NB4 (cell line): ENCODE data around the gene GALNT2.

ENCODE experiments used
- DNase-seq: peaks from one replicate; pipeline ENCODE4 v3.0.0; 2010; ENCODE audit warnings: low read depth
- H3K4me3 ChIP-seq: one replicate; pipeline ENCODE4 v1.5.1; 2011; ENCODE audit warnings: mild to moderate bottlenecking, low read depth, low read length, moderate library complexity
- MYC ChIP-seq: IDR thresholded peaks from 2 replicates; pipeline ENCODE4 v1.6.1; 2011; ENCODE audit warnings: low read depth, low read length
- POLR2A ChIP-seq: IDR thresholded peaks from 2 replicates; pipeline ENCODE4 v1.6.1; 2011; ENCODE audit warnings: mild to moderate bottlenecking; ENCODE audit not compliant: insufficient read length; ENCODE audit errors: extremely low read depth
- TF ChIP-seq, protein P1 (sequence below): IDR thresholded peaks from one replicate; pipeline ENCODE4 v1.5.1; 2012; ENCODE audit warnings: low read depth, low read length
- TF ChIP-seq, protein P2 (sequence below): IDR thresholded peaks from 2 replicates; pipeline ENCODE4 v1.6.1; 2011; ENCODE audit warnings: low read depth, low read length

The GALNT2 gene

DNA sequence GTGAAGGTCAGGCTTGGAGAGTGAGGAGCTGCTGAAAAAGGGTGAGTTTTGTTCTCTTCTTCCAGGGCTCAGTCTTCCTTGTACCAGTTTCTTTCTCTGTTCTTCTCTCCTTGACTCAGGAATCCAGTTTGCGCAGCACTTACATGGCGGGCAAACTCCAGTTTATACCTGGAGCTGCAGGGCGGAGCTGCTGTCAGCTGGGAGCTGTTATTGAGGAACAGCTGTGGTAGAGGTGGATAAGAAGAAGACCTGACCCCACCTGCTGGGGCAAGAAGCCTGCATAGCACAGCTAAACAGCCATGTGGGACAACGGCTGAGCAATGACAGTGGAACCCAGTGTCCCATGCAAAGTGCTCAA is 46.2 kb downstream of the GALNT2 start:
- TF ChIP-seq, protein P1, sequence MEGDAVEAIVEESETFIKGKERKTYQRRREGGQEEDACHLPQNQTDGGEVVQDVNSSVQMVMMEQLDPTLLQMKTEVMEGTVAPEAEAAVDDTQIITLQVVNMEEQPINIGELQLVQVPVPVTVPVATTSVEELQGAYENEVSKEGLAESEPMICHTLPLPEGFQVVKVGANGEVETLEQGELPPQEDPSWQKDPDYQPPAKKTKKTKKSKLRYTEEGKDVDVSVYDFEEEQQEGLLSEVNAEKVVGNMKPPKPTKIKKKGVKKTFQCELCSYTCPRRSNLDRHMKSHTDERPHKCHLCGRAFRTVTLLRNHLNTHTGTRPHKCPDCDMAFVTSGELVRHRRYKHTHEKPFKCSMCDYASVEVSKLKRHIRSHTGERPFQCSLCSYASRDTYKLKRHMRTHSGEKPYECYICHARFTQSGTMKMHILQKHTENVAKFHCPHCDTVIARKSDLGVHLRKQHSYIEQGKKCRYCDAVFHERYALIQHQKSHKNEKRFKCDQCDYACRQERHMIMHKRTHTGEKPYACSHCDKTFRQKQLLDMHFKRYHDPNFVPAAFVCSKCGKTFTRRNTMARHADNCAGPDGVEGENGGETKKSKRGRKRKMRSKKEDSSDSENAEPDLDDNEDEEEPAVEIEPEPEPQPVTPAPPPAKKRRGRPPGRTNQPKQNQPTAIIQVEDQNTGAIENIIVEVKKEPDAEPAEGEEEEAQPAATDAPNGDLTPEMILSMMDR = no peak
- TF ChIP-seq POLR2A = no peak
- TF ChIP-seq, protein P2, sequence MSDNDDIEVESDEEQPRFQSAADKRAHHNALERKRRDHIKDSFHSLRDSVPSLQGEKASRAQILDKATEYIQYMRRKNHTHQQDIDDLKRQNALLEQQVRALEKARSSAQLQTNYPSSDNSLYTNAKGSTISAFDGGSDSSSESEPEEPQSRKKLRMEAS = no peak
- no peak for TF ChIP-seq MYC
- no peak overlapping the region for H3K4me3 ChIP-seq

DNA sequence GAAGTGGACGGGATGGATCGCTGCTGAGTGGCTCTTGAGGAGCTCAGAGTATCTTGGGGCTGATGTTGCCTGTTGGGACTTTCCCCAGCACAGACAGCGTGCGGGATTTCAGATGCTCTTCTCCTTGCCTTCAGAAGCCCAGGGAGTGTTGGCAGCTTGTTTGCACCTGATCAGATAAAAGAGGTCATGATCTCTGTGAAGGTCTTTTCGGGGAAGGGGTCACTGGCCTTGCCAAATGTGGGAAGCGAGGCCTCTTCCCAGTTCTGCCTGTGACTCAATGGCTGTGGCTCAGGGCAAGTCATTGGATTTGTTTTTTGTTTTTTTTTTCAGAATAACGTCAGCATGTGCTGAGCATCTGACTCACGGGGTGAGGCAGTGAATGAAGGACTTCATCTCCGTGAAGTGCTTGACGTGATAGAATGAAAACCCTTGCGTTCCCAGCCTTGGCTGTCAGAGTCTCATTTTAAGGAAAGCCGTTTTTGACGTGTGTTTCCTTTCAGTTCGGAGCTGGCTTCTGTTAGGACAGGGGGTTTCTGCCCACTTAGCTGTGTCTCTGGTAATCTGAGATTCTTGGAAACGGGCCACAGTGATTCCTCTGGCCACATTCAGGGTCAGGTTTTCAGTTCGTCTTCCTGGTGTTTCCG is 46.7 kb downstream of the GALNT2 start:
- TF ChIP-seq MYC = no peak
- TF ChIP-seq POLR2A = no peak
- TF ChIP-seq, protein P1 = no peak
- TF ChIP-seq, protein P2 = no peak
- no peak overlapping the region for H3K4me3 ChIP-seq
- DNase-seq = no peak

More for the DNA sequence above, 46.2 kb downstream of the GALNT2 start:
- DNase-seq = no peak

DNA sequence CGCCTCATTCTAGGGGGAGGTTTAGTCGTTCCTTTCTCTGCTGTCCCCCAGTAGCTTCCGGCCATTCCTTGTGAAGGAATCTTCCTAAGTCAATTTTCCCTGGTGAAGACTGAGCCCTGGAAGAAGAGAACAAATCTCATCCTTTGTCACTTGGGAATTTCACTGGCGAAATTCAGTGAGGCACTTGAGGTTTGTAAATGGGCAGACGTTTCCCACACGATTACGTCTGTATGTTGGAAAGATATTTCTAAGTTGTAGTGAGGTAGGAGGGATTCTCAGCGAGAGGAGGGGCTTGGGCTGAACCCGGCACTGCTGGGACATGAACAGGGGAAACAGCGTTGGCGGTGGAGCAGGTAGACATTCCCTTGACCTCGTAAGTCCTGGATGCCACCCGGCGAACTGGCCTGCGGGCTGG is 47.2 kb downstream of the GALNT2 start:
- TF ChIP-seq MYC (no peak), POLR2A (no peak)
- TF ChIP-seq, protein P2 = no peak
- TF ChIP-seq, protein P1 = no peak
- no peak for DNase-seq
- H3K4me3 ChIP-seq = no peak overlapping the region

DNA sequence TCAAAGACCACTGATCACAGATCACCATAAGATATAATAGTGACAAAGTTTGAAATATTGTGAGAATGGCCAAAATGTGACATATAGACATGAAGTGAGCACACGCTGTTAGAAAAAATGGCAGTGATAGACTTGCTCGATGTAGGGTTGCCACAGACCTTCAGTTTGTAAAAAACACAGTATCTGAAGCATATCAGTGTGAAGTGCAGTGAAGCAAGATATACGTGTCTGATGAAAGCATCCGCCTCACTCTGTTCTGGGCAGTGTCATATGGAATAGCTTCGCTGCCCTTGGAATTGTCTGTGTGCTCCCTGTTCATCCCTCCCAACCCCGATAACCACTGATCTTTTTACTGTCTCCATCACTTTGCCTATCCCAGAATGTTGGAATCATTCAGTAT is 50.7 kb downstream of the GALNT2 start:
- no peak overlapping the region for H3K4me3 ChIP-seq
- TF ChIP-seq MYC (no peak), POLR2A (no peak)
- TF ChIP-seq, protein P1 = no peak
- TF ChIP-seq, protein P2 = no peak
- no peak for DNase-seq

DNA sequence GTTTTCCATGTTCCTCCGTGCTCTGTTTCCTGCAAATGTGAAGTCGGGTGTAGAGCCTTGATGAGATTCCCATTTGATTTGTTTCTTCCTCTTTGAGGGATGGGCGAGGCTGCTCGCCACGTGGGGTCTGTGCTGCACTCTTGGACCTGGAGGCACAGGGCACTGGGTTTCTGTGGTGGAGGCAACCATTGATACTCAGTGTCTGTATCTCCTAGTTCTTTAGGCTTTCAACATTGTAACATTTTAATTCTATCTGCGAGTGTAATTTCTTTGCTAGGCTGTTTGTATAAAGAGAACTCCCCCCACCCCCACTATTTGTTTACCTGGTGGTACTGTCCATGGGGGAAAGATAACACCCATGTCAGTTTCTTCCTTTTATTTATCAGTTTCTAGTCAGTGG is 52.3 kb downstream of the GALNT2 start:
- H3K4me3 ChIP-seq = no peak overlapping the region
- TF ChIP-seq, protein P2 = no peak
- TF ChIP-seq POLR2A (no peak), MYC (no peak)
- TF ChIP-seq, protein P1 = no peak
- no peak for DNase-seq
